Measurements from ENCODE around the gene PSMB3.

DNA sequence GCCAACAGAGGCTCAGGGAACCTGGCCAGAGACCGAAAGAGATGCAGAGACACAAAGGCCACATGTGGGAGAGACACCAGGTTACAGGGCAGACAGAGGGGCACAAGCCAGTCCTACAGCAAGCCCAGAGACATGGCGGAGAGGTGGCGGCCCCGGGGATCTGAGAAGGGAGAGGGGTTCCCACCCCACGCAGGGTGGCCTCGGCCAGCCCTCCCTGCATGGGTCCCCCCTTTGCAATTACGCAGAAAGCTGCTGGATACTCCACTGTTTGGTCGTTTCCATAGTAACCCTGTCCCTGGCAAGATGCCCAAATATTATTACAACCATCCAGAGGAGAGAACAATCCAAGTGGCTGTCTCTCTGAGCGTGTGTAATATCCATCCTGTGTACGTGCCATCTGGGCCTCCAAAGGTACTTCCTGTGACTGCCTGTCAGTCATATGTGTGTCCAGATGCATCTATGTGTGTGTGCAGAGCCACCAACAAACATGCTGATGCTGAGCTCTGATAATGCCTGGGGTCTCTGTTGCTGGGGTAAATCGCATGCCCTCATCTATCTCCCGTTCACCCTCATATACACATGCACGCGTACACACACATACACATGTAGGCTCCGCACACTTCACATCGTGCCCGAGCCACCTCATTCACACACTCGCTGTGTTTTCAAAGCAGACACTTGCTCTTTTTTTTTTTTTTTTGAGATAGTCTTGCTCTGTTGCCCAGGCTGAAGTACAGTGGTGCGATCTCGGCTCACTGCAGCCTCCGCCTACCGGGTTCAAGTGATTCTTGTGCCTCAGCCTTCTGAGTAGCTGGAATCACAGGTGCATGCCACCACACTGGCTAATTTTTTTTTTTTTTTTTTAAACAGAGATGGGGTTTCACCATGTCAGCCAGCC is 9.9 kb upstream of the PSMB3 start:
- TF ChIP-seq, protein P1, sequence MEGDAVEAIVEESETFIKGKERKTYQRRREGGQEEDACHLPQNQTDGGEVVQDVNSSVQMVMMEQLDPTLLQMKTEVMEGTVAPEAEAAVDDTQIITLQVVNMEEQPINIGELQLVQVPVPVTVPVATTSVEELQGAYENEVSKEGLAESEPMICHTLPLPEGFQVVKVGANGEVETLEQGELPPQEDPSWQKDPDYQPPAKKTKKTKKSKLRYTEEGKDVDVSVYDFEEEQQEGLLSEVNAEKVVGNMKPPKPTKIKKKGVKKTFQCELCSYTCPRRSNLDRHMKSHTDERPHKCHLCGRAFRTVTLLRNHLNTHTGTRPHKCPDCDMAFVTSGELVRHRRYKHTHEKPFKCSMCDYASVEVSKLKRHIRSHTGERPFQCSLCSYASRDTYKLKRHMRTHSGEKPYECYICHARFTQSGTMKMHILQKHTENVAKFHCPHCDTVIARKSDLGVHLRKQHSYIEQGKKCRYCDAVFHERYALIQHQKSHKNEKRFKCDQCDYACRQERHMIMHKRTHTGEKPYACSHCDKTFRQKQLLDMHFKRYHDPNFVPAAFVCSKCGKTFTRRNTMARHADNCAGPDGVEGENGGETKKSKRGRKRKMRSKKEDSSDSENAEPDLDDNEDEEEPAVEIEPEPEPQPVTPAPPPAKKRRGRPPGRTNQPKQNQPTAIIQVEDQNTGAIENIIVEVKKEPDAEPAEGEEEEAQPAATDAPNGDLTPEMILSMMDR (conservative IDR thresholded peaks at IDR 0.05; ENCODE audit: low read length) = no peak
- no peak for TF ChIP-seq EZH2phosphoT487 (IDR thresholded peaks at IDR 0.05; ENCODE audit: borderline replicate concordance, low read depth, low read length)
